K562 (cell line): ENCODE results near the gene CACNA1A. TPM values are rescaled to one million over a fixed set of nuclear protein-coding genes. Genes with fewer than 3 reads are reported as not detected.

Source experiments
- BCOR ChIP-seq: fragments of 450-650 bp; IDR thresholded peaks from 2 replicates; pipeline ENCODE4 v1.6.1; 2016
- CC2D1A ChIP-seq: fragments of 450-650 bp; IDR thresholded peaks from 2 replicates; pipeline ENCODE4 v1.6.1; 2017; ENCODE audit warnings: mild to moderate bottlenecking
- CTCF ChIP-seq, 3 experiments: IDR thresholded peaks in 2 of 3; conservative IDR thresholded peaks in 1 of 3; 2 replicates each; pipeline ENCODE4 v1.5.1; 2011 to 2012; ENCODE audit warnings: low read length in 3 of 3, mild to moderate bottlenecking in 3 of 3, control low read depth in 2 of 3, improper control_type of control experiment in 1 of 3, inconsistent platforms in 1 of 3, low read depth in 1 of 3, mixed read lengths in 1 of 3, moderate library complexity in 1 of 3; ENCODE audit not compliant: insufficient read depth in 2 of 3
- EP400 ChIP-seq: fragments of 450-650 bp; IDR thresholded peaks from 2 replicates; pipeline ENCODE4 v1.6.1; 2017; ENCODE audit warnings: antibody characterized with exemption, mild to moderate bottlenecking, moderate library complexity
- JUND ChIP-seq, 2 experiments: IDR thresholded peaks; 2 replicates in 1 of 2; 3 replicates in 1 of 2; pipeline ENCODE4 v1.6.1; 2011; ENCODE audit warnings: borderline replicate concordance in 2 of 2, low read depth in 2 of 2, low read length in 2 of 2, improper control_type of control experiment in 1 of 2, missing biosample characterization in 1 of 2, missing genetic modification characterization in 1 of 2, missing genetic modification reagents in 1 of 2
- KDM1A ChIP-seq, 2 experiments: fragments of 450-650 bp; IDR thresholded peaks; 2 replicates each; pipeline ENCODE4 v1.6.1; 2016; ENCODE audit warnings: mild to moderate bottlenecking in 2 of 2
- MAZ ChIP-seq, 2 experiments: fragments of 450-650 bp in 1 of 2; sonication (generic) in 1 of 2; formaldehyde crosslinking; IDR thresholded peaks in 1 of 2; conservative IDR thresholded peaks in 1 of 2; 2 replicates each; pipeline versions ENCODE4 v1.4.0 to v1.5.0; 2020; ENCODE audit warnings: mild to moderate bottlenecking in 1 of 2, missing genetic modification reagents in 1 of 2
- PHF21A ChIP-seq: fragments of 450-650 bp; IDR thresholded peaks from 2 replicates; pipeline ENCODE4 v1.6.1; 2017; ENCODE audit warnings: low read depth, borderline replicate concordance
- RBM25 ChIP-seq: fragments of 200-400 bp; formaldehyde crosslinking; IDR thresholded peaks from 2 replicates; pipeline ENCODE4 v1.6.1; 2018; ENCODE audit warnings: low read length, low read depth, moderate library complexity; ENCODE audit not compliant: severe bottlenecking
- SMC3 ChIP-seq: conservative IDR thresholded peaks from 2 replicates; pipeline ENCODE4 v1.6.1; 2011; ENCODE audit warnings: low read depth, low read length, improper control_type of control experiment; ENCODE audit not compliant: insufficient read depth
- STAG1 ChIP-seq: sonication (generic); formaldehyde crosslinking; IDR thresholded peaks from 2 replicates; pipeline ENCODE4 v1.5.0; 2020; ENCODE audit warnings: missing genetic modification reagents, borderline replicate concordance
- XRCC5 ChIP-seq: fragments of 200-400 bp; formaldehyde crosslinking; IDR thresholded peaks from 2 replicates; pipeline ENCODE4 v1.6.1; 2017; ENCODE audit warnings: low read depth, mild to moderate bottlenecking, low read length
- ZNF384 ChIP-seq: IDR thresholded peaks from 2 replicates; pipeline ENCODE4 v1.6.1; 2012; ENCODE audit warnings: low read depth, low read length, improper control_type of control experiment
- polyA plus RNA-seq, 8 experiments: library from polyadenylated mRNA; depleted of rRNA in 4 of 8; stranded (reverse) in 5 of 8; unstranded in 3 of 8; fragments of >200 nt; fragmentation: Nextera tagmentation in 2 of 8; fragmentation: Illumina TruSeq in 1 of 8; extraction: Ambion mirVana in 2 of 8; extraction: Trizol in 1 of 8; gene quantifications; 2 replicates each; pipeline versions ENCODE4 v1.2.1 to v1.2.3, GENCODE V29; 2011 to 2014; ENCODE audit warnings: inconsistent platforms in 1 of 8, missing spikeins in 1 of 8
- total RNA-seq, 7 experiments: library from RNA; depleted of rRNA in 6 of 7; stranded (reverse); fragments of >200 nt in 6 of 7; fragmentation: Illumina TruSeq in 2 of 7; extraction: Trizol in 2 of 7; gene quantifications; 2 replicates each; pipeline versions ENCODE4 v1.2.1 to v1.2.3, GENCODE V29; 2011 to 2021; ENCODE audit warnings: low replicate concordance in 1 of 7
- TF ChIP-seq, protein P1 (sequence below): fragments of 450-650 bp; IDR thresholded peaks from 2 replicates; pipeline ENCODE4 v1.6.1; 2016
- TF ChIP-seq, protein P2 (sequence below): fragments of 250-450 bp; sonication (Bioruptor Pico); IDR thresholded peaks from 2 replicates; pipeline ENCODE4 v1.8.0; 2021; ENCODE audit warnings: borderline replicate concordance, mild to moderate bottlenecking, moderate library complexity; ENCODE audit not compliant: poor library complexity, severe bottlenecking

CACNA1A gene
- total and polyA plus RNA-seq, 9 of the 15 experiments (the other 6 are each of a cell fraction or from before 2014, with no cell fraction given), result 0.03 to 0.20 (median 0.09) TPM; not detected in 1

- TF ChIP-seq, protein P1, sequence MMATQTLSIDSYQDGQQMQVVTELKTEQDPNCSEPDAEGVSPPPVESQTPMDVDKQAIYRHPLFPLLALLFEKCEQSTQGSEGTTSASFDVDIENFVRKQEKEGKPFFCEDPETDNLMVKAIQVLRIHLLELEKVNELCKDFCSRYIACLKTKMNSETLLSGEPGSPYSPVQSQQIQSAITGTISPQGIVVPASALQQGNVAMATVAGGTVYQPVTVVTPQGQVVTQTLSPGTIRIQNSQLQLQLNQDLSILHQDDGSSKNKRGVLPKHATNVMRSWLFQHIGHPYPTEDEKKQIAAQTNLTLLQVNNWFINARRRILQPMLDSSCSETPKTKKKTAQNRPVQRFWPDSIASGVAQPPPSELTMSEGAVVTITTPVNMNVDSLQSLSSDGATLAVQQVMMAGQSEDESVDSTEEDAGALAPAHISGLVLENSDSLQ, result no peak
- TF ChIP-seq EP400, result no peak
- no peak for TF ChIP-seq PHF21A
- TF ChIP-seq CTCF (IDR thresholded peaks at IDR 0.05 in 2 of 3, conservative IDR thresholded peaks at IDR 0.05 in 1 of 3; ENCODE audit: insufficient read depth in 2 of 3, low read depth in 1 of 3, low read length in 3 of 3), result peak; percentile 87 to 90 (median 88)
- peak; percentile 79 for TF ChIP-seq CC2D1A
- peak; percentile 59; the same call in 1 of the 2 replicates for TF ChIP-seq STAG1 (CRISPR knock-in tag)
- TF ChIP-seq JUND (IDR thresholded peaks at IDR 0.05; ENCODE audit: borderline replicate concordance, low read depth, low read length), result peak; percentile 21; the same call in 1 of the 2 replicates
- TF ChIP-seq JUND (tag; IDR thresholded peaks at IDR 0.05; ENCODE audit: borderline replicate concordance, low read depth, low read length), result no peak
- TF ChIP-seq, protein P2, sequence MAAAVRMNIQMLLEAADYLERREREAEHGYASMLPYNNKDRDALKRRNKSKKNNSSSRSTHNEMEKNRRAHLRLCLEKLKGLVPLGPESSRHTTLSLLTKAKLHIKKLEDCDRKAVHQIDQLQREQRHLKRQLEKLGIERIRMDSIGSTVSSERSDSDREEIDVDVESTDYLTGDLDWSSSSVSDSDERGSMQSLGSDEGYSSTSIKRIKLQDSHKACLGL (CRISPR knock-in tag), result no peak
- TF ChIP-seq MAZ (CRISPR knock-in tag; conservative IDR thresholded peaks at IDR 0.05 in 1 of 2, IDR thresholded peaks at IDR 0.05 in 1 of 2), result peak in 1 of 2 experiments; percentile 47; a peak in 1 of 4 replicates
- peak; percentile 50; the same call in 1 of the 2 replicates for TF ChIP-seq ZNF384
- TF ChIP-seq KDM1A (IDR thresholded peaks at IDR 0.05), result peak in 1 of 2 experiments; percentile 24; a peak in 1 of 4 replicates
- TF ChIP-seq BCOR, result peak; percentile 87
- peak; percentile 61 for TF ChIP-seq RBM25
- peak; percentile 24; the same call in 1 of the 2 replicates for TF ChIP-seq XRCC5
- TF ChIP-seq SMC3, result peak; percentile 96
These were observed 75.3 kb downstream of the CACNA1A start (continued) for GRCh38 chr19:13430790-13431582.
